ENCODE data around the gene RALGAPA1.
A peak's percentile ranks its signal among the peaks of the same experiment; 100 is the strongest.
"Not testable (repeated sequence)": the region's sequence is repeated elsewhere in the genome, so short reads cannot be mapped to it uniquely, and the experiment has no call there.

The RALGAPA1 gene

DNA sequence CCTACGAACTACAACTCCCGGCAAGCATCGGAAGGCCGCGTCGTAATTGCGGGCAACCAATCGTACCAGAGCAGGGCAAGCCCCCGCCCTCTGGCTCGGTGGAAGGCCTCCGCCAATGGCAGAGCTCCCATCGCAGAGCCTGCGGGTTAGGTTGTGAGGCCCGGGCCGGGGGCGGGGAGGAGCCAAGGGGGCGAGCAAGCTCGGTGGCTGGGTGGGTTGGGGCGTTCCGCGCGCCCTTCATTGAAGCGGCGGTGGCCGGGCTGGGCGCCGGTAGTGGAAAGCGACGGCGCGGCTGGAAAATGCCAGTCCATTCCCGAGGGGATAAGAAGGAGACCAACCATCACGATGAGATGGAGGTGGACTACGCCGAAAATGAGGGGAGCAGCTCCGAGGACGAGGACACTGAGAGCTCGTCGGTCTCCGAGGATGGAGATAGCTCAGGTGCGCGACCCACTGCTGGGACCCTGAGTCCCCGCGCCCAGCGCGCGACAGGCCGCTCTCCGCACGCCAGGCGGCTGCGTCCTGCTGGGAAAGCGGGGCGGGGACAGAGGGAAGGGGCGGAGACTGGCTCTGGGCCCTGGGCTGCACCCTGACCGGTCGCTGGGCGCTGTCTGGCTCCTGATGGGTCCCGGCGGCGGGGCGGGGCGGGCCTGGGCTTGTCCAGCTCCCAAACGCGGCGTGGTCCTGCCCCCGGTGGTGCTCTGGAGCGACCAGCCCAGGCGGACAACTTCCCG is 17.3 kb upstream of the RALGAPA1 start, which contains the start of gene BRMS1L:
BRMS1L (plus strand) TSS at position 121 of the 734 bp plus-strand sequence; CDS start at position 300, 179 bp downstream.
- H3K27ac ChIP-seq (ENCODE audit: low read length, poor library complexity, severe bottlenecking), result peak within 1 kb of the TSS; percentile 88
- peak; percentile 99 for DNase-seq
- peaks cover 9% of the 10 kb centered on the region for H3K79me1 ChIP-seq (replicated peaks; ENCODE audit: low read length, poor library complexity, severe bottlenecking)
- peak within 1 kb of the TSS; percentile 66 for H2BK15ac ChIP-seq (ENCODE audit: low read depth, poor library complexity, severe bottlenecking)
- H3K18ac ChIP-seq (ENCODE audit: low read depth in 1 of 2, low read length in 2 of 2), result peak within 1 kb of the TSS; percentile 79 to 82
- H3K36me3 ChIP-seq (ENCODE audit: control insufficient read depth in 1 of 2, insufficient read depth in 2 of 2, low read depth in 1 of 2, low read length in 2 of 2), result peaks cover 0 to 2% of the 10 kb centered on the region in 2 experiments
- H3K4me3 ChIP-seq (ENCODE audit: insufficient read depth in 1 of 2, low read depth in 1 of 2, low read length in 2 of 2), result peak within 1 kb of the TSS; percentile 86 to 97
- WGBS, result under 1% methylated on average over 70 of the region's 70 CpGs
- H3K23ac ChIP-seq (ENCODE audit: low read length in 2 of 2), result peak within 1 kb of the TSS in 1 of 2 experiments; percentile 34
- peak within 1 kb of the TSS; percentile 90 for H2AFZ ChIP-seq (ENCODE audit: low read depth, low read length)
- H3K4me1 ChIP-seq (ENCODE audit: control insufficient read depth, insufficient read depth, low read depth, low read length), result no peaks in the 10 kb centered on the region
- no peak within 1 kb of the TSS for H2BK12ac ChIP-seq (ENCODE audit: low read length in 2 of 2)
- H3K4me2 ChIP-seq (ENCODE audit: low read length, poor library complexity, severe bottlenecking), result peak within 1 kb of the TSS; percentile 86
- peak within 1 kb of the TSS; percentile 98 for H3K9ac ChIP-seq (ENCODE audit: low read length)
- H3K9me3 ChIP-seq (ENCODE audit: control insufficient read depth, low read length), result no peaks in the 10 kb centered on the region
- H3K14ac ChIP-seq (ENCODE audit: low read length in 2 of 2), result peak within 1 kb of the TSS in 1 of 2 experiments; percentile 56
- no peak within 1 kb of the TSS for H2AK5ac ChIP-seq (ENCODE audit: low read length, severe bottlenecking)
- peak within 1 kb of the TSS; percentile 16 to 90 for H3K4ac ChIP-seq (ENCODE audit: low read depth in 1 of 2, low read length in 2 of 2)
- peak within 1 kb of the TSS; percentile 6 for H2BK120ac ChIP-seq (ENCODE audit: low read depth, low read length)
- H3K27me3 ChIP-seq (ENCODE audit: control insufficient read depth in 1 of 2, insufficient read depth in 1 of 2, low read length in 2 of 2), result no peaks in the 10 kb centered on the region
- peak within 1 kb of the TSS; percentile 73 for H2BK5ac ChIP-seq (ENCODE audit: low read depth, low read length, poor library complexity, severe bottlenecking)
- H4K91ac ChIP-seq (ENCODE audit: low read length), result peak within 1 kb of the TSS; percentile 60
- H4K8ac ChIP-seq (ENCODE audit: low read length), result peak within 1 kb of the TSS; percentile 82

DNA sequence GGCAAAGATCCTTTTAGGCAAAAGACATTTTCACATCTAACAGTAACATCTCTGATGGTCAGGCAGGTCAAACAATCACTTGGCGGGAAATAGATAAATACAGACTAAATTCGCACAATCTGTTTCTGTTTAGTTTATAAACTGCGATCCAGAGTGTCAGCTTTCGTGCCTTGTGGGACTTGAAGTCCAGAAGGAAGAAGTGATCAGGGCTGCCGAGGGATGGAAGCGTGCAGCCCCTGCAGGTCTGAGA is 16.8 kb upstream of the RALGAPA1 start:
- WGBS, result 0% methylated on average over 6 of the region's 6 CpGs
- H4K8ac ChIP-seq (ENCODE audit: low read length), result no peak overlapping the region
- peak overlapping the region; percentile 98 for H3K9ac ChIP-seq (ENCODE audit: low read length)
- no peak overlapping the region for H2AK5ac ChIP-seq (ENCODE audit: low read length, severe bottlenecking)
- H3K27me3 ChIP-seq (ENCODE audit: control insufficient read depth in 1 of 2, insufficient read depth in 1 of 2, low read length in 2 of 2), result peaks cover 0 to 3% of the 10 kb centered on the region in 2 experiments
- no peak for DNase-seq
- no peaks in the 10 kb centered on the region for H3K36me3 ChIP-seq (ENCODE audit: control insufficient read depth in 1 of 2, insufficient read depth in 2 of 2, low read depth in 1 of 2, low read length in 2 of 2)
- peak overlapping the region; percentile 79 for H3K4me2 ChIP-seq (ENCODE audit: low read length, poor library complexity, severe bottlenecking)
- peak overlapping the region in 1 of 2 experiments; percentile 97 for H3K4me3 ChIP-seq (ENCODE audit: insufficient read depth in 1 of 2, low read depth in 1 of 2, low read length in 2 of 2)
- no peak overlapping the region for H2BK120ac ChIP-seq (ENCODE audit: low read depth, low read length)
- H3K4me1 ChIP-seq (ENCODE audit: control insufficient read depth, insufficient read depth, low read depth, low read length), result no peaks in the 10 kb centered on the region
- no peak overlapping the region for H3K14ac ChIP-seq (ENCODE audit: low read length in 2 of 2)
- no peaks in the 10 kb centered on the region for H3K9me3 ChIP-seq (ENCODE audit: control insufficient read depth, low read length)
- no peak overlapping the region for H2BK15ac ChIP-seq (ENCODE audit: low read depth, poor library complexity, severe bottlenecking)
- H2BK5ac ChIP-seq (ENCODE audit: low read depth, low read length, poor library complexity, severe bottlenecking), result no peak overlapping the region
- no peak overlapping the region for H3K27ac ChIP-seq (ENCODE audit: low read length, poor library complexity, severe bottlenecking)
- no peak overlapping the region for H3K4ac ChIP-seq (ENCODE audit: low read depth in 1 of 2, low read length in 2 of 2)
- H3K18ac ChIP-seq (ENCODE audit: low read depth in 1 of 2, low read length in 2 of 2), result no peak overlapping the region
- H4K91ac ChIP-seq (ENCODE audit: low read length), result no peak overlapping the region
- no peak overlapping the region for H3K23ac ChIP-seq (ENCODE audit: low read length in 2 of 2)
- no peak overlapping the region for H2BK12ac ChIP-seq (ENCODE audit: low read length in 2 of 2)
- peaks cover 7% of the 10 kb centered on the region for H3K79me1 ChIP-seq (replicated peaks; ENCODE audit: low read length, poor library complexity, severe bottlenecking)
- H2AFZ ChIP-seq (ENCODE audit: low read depth, low read length), result no peak overlapping the region

DNA sequence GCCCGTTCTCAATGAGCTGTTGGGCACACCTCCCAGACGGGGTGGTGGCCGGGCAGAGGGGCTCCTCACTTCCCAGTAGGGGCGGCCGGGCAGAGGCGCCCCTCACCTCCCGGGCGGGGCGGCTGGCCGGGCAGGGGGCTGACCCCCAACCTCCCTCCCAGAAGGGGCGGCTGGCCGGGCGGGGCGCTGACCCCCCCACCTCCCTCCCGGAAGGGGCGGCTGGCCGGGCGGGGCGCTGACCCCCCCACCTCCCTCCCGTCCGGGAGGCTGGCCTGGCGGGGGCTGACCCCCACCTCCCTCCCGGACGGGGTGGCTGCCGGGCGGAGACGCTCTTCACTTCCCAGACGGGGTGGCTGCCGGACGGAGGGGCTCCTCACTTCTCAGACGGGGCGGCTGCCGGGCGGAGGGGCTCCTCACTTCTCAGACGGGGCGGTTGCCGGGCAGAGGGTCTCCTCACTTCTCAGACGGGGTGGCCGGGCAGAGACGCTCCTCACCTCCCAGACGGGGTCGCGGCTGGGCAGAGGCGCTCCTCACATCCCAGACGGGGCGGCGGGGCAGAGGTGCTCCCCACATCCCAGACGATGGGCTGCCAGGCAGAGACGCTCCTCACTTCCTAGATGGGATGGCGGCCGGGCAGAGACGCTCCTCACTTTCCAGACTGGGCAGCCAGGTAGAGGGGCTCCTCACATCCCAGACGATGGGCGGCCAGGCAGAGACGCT is 15.5 kb upstream of the RALGAPA1 start:
- WGBS, result 100% methylated on average over 4 of the region's 55 CpGs
- not testable (repeated sequence) for H3K4me2 ChIP-seq (ENCODE audit: low read length, poor library complexity, severe bottlenecking); H2AK5ac ChIP-seq (ENCODE audit: low read length, severe bottlenecking); H2BK15ac ChIP-seq (ENCODE audit: low read depth, poor library complexity, severe bottlenecking); H4K91ac ChIP-seq (ENCODE audit: low read length); H2AFZ ChIP-seq (ENCODE audit: low read depth, low read length); H2BK120ac ChIP-seq (ENCODE audit: low read depth, low read length); H3K79me1 ChIP-seq (replicated peaks; ENCODE audit: low read length, poor library complexity, severe bottlenecking); DNase-seq; H3K4me1 ChIP-seq (ENCODE audit: control insufficient read depth, insufficient read depth, low read depth, low read length); H3K27me3 ChIP-seq (ENCODE audit: control insufficient read depth in 1 of 2, insufficient read depth in 1 of 2, low read length in 2 of 2); H3K9me3 ChIP-seq (ENCODE audit: control insufficient read depth, low read length); H3K4me3 ChIP-seq (ENCODE audit: insufficient read depth in 1 of 2, low read depth in 1 of 2, low read length in 2 of 2); H3K36me3 ChIP-seq (ENCODE audit: control insufficient read depth in 1 of 2, insufficient read depth in 2 of 2, low read depth in 1 of 2, low read length in 2 of 2); H2BK5ac ChIP-seq (ENCODE audit: low read depth, low read length, poor library complexity, severe bottlenecking); H4K8ac ChIP-seq (ENCODE audit: low read length); H3K14ac ChIP-seq (ENCODE audit: low read length in 2 of 2); H3K9ac ChIP-seq (ENCODE audit: low read length); H3K4ac ChIP-seq (ENCODE audit: low read depth in 1 of 2, low read length in 2 of 2); H3K18ac ChIP-seq (ENCODE audit: low read depth in 1 of 2, low read length in 2 of 2); H2BK12ac ChIP-seq (ENCODE audit: low read length in 2 of 2); H3K23ac ChIP-seq (ENCODE audit: low read length in 2 of 2); H3K27ac ChIP-seq (ENCODE audit: low read length, poor library complexity, severe bottlenecking)

DNA sequence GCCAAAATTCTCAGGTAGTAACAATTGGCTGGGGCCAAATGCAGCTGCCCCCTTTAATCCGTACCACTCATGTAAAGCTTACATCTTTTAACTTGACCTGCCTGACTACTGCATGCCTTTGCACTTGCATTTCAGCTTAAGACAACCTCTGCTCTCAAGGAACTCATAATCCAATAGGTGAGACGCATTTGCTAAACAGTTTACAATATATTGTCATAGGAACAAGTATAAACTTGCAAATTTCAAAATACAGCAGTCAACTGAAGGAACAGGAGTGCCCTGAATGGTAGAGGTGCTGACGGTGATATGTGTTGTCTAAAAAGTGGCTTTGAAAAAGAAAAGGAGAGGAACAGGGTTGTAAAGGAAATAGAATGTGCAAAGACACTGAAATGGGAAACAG is 13.4 kb upstream of the RALGAPA1 start:
- no peak overlapping the region for H3K4me3 ChIP-seq (ENCODE audit: insufficient read depth in 1 of 2, low read depth in 1 of 2, low read length in 2 of 2)
- H2BK5ac ChIP-seq (ENCODE audit: low read depth, low read length, poor library complexity, severe bottlenecking), result no peak overlapping the region
- no peaks in the 10 kb centered on the region for H3K79me1 ChIP-seq (replicated peaks; ENCODE audit: low read length, poor library complexity, severe bottlenecking)
- no peak overlapping the region for H4K8ac ChIP-seq (ENCODE audit: low read length)
- H3K18ac ChIP-seq (ENCODE audit: low read depth in 1 of 2, low read length in 2 of 2), result no peak overlapping the region
- no peak overlapping the region for H2BK120ac ChIP-seq (ENCODE audit: low read depth, low read length)
- no peak overlapping the region for H3K4ac ChIP-seq (ENCODE audit: low read depth in 1 of 2, low read length in 2 of 2)
- no peak for DNase-seq
- WGBS, result 100% methylated on average over 2 of the region's 3 CpGs
- H2AFZ ChIP-seq (ENCODE audit: low read depth, low read length), result no peak overlapping the region
- no peak overlapping the region for H2BK12ac ChIP-seq (ENCODE audit: low read length in 2 of 2)
- no peaks in the 10 kb centered on the region for H3K36me3 ChIP-seq (ENCODE audit: control insufficient read depth in 1 of 2, insufficient read depth in 2 of 2, low read depth in 1 of 2, low read length in 2 of 2)
- H2AK5ac ChIP-seq (ENCODE audit: low read length, severe bottlenecking), result no peak overlapping the region
- H4K91ac ChIP-seq (ENCODE audit: low read length), result no peak overlapping the region
- H3K27me3 ChIP-seq (ENCODE audit: control insufficient read depth in 1 of 2, insufficient read depth in 1 of 2, low read length in 2 of 2), result peaks cover 0 to 4% of the 10 kb centered on the region in 2 experiments
- no peak overlapping the region for H3K4me2 ChIP-seq (ENCODE audit: low read length, poor library complexity, severe bottlenecking)
- no peak overlapping the region for H3K9ac ChIP-seq (ENCODE audit: low read length)
- H3K27ac ChIP-seq (ENCODE audit: low read length, poor library complexity, severe bottlenecking), result no peak overlapping the region
- H3K4me1 ChIP-seq (ENCODE audit: control insufficient read depth, insufficient read depth, low read depth, low read length), result peaks cover 3% of the 10 kb centered on the region
- H2BK15ac ChIP-seq (ENCODE audit: low read depth, poor library complexity, severe bottlenecking), result no peak overlapping the region
- H3K23ac ChIP-seq (ENCODE audit: low read length in 2 of 2), result no peak overlapping the region
- no peaks in the 10 kb centered on the region for H3K9me3 ChIP-seq (ENCODE audit: control insufficient read depth, low read length)
- H3K14ac ChIP-seq (ENCODE audit: low read length in 2 of 2), result no peak overlapping the region
